ENCODE results near the gene TBKBP1.

DNA sequence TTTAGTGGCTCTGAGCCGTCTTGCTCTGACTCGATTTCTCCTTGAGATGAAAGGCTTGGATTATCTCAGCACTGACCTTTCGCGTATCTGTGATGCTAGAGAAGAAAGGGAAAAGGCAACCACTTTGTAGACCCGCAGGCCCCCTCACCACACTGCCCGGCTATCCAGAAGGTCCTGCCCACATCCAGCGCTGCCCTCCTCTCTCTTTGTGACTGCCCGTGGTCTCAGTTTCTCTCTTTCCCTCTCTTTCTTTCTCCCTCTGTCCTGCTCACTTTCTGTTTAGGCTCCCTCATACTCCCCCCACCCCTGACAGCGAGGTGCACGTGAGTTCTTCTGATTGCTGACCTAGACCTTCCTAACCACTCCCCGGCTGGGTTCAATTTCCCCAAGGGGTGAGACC is 26.2 kb downstream of the TBKBP1 start:
- TF ChIP-seq RNF219 (CRISPR knock-in tag; IDR thresholded peaks at IDR 0.05) (no peak), STAT5B (CRISPR knock-in tag; IDR thresholded peaks at IDR 0.05) (no peak), ELF4 (CRISPR knock-in tag; IDR thresholded peaks at IDR 0.05) (no peak), RAD21 (CRISPR knock-in tag; conservative IDR thresholded peaks at IDR 0.05 in 1 of 2, IDR thresholded peaks at IDR 0.05 in 1 of 2) (no peak), SP2 (IDR thresholded peaks at IDR 0.05; ENCODE audit: extremely low read depth, low read depth, low read length, poor library complexity, severe bottlenecking) (no peak), ZSCAN29 (IDR thresholded peaks at IDR 0.05) (no peak), ZFP30 (CRISPR knock-in tag; IDR thresholded peaks at IDR 0.05; ENCODE audit: borderline replicate concordance) (no peak), ZNF217 (CRISPR knock-in tag; IDR thresholded peaks at IDR 0.05) (no peak), TRIM25 (IDR thresholded peaks at IDR 0.05; ENCODE audit: borderline replicate concordance) (no peak)
